Stimulated activated naive CD8-positive, alpha-beta T cell treated with anti-CD3 and anti-CD28 coated beads, Interleukin-15, amount 100 ng/mL, for 72 hours (primary cell): ENCODE data around the gene KCNIP1.

Experiments used
- ATAC-seq: fragments of 150-1000 bp; cut with Tn5 transposase; 2 replicates; pipeline ENCODE4 v1.10.0; 2021; ENCODE audit warnings: mild to moderate bottlenecking, moderate library complexity
- DNase-seq, 2 donors: peaks; one replicate each; pipeline ENCODE4 v3.0.0; 2021 to 2022
- H3K27ac Mint-ChIP-seq, 2 donors: one replicate each; pipeline ENCODE4 v1.8.0; 2022; ENCODE audit warnings: mild to moderate bottlenecking in 2 of 2, mixed read lengths in 2 of 2, moderate library complexity in 2 of 2
- H3K27me3 Mint-ChIP-seq: one replicate; pipeline ENCODE4 v1.8.0; 2022; ENCODE audit warnings: mixed read lengths
- H3K4me1 Mint-ChIP-seq: one replicate; pipeline ENCODE4 v1.8.0; 2022; ENCODE audit warnings: mild to moderate bottlenecking, mixed read lengths
- H3K4me3 Mint-ChIP-seq, 2 donors: one replicate each; pipeline ENCODE4 v1.8.0; 2022; ENCODE audit warnings: mild to moderate bottlenecking in 2 of 2, mixed read lengths in 2 of 2, moderate library complexity in 1 of 2
- H3K9me3 Mint-ChIP-seq, 2 donors: one replicate each; pipeline ENCODE4 v1.8.0; 2022; ENCODE audit warnings: mixed read lengths in 2 of 2

KCNIP1 gene

DNA sequence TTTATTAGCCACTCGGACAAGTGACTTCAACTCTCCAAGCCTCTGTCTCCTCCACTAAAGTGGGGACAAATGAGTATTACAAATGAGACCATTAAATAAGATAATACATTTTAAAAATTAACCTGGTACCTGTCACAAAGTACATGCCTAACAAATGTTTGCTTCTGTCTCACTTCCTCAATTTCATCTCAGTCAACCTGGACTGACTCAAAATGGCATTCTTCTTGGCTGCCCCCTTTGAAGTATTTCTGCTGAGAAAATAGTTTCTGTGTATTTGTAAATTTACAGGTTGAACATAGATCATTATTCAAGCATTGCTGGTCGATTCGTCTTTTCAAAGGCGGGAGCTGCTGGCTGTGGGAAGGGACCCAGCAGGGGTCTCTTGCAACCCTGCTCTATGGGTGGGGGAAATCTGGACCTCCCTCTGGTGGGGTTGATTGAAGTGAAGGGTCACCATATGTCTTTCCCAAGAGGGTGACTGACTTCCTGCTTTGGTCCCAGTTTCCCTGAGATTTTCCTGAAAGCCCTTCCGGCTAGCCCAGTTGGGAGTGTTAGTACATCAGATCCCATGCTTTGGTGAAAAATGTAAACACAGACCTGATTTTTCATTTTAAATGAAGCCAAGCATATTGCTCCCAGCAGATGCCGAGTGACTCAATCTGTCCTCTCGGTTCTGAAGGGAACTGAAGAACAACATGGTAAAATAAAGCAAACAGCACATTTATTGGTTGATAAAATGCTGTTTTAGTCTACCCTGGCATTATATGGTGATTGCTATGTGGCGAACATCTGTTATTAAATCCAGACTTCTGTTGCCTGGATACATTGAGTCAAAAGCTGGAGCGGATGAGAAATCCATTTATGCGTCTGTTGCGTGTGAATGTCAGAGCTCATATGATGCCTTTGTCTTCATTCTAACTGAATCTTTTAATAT, 73.0 kb downstream of the KCNIP1 start:
- DNase-seq (no peak), ATAC-seq (no peak)
- H3K4me1 Mint-ChIP-seq: peaks cover 14% of the 10 kb centered on the region
- H3K27ac Mint-ChIP-seq: no peak overlapping the region
- H3K4me3 Mint-ChIP-seq: no peak overlapping the region
- peaks cover 83% of the 10 kb centered on the region for H3K27me3 Mint-ChIP-seq
- peaks cover 18 to 29% of the 10 kb centered on the region in 2 donors for H3K9me3 Mint-ChIP-seq

DNA sequence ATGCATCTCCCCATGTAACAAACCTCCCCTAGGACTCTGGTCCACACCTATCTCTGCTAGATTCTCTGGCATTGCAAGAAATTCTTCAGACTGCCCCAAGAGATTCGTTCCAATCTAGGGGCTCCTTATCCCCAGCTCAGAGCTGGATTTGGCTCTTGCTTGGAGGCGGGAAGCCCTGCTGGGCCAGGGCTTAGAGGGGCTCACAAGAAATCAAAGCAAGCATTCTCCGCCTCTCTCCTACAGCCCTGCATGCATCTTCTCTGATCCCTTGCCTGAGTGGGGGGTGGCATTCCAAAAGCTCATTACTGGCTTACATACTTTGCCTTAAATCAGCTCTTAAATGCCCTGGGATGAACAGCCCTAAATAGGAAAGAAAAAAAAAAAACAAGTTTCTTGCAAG, 75.8 kb downstream of the KCNIP1 start:
- ATAC-seq (no peak), DNase-seq (no peak)
- Mint-ChIP-seq H3K9me3 (peaks cover 19 to 31% of the 10 kb centered on the region in 2 donors), H3K27ac (no peak overlapping the region), H3K4me3 (no peak overlapping the region), H3K4me1 (peaks cover 6% of the 10 kb centered on the region), H3K27me3 (peaks cover 92% of the 10 kb centered on the region)

DNA sequence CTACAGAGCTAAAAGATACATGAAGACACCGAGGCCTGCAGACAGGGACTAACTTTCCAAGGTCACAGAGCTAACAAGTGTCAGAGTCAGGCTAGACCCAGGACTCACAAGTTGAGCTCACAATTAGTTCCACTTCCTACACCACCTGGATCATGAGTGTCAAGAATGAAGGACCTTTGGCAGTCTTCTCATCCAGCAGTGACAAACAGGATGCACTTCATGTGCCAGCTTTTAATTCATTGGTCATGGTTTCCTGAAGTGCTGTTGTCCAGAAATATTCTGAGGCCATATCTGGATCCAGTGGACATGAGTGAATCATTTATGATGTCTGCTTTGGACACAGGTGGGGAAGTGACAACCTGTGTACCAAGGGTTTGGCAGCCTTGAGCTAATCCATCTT, 77.4 kb downstream of the KCNIP1 start:
- Mint-ChIP-seq H3K4me1 (peaks cover 6% of the 10 kb centered on the region), H3K9me3 (peaks cover 14 to 22% of the 10 kb centered on the region in 2 donors), H3K4me3 (no peak overlapping the region), H3K27me3 (peaks cover 84% of the 10 kb centered on the region), H3K27ac (no peak overlapping the region)
- ATAC-seq (no peak), DNase-seq (no peak)

DNA sequence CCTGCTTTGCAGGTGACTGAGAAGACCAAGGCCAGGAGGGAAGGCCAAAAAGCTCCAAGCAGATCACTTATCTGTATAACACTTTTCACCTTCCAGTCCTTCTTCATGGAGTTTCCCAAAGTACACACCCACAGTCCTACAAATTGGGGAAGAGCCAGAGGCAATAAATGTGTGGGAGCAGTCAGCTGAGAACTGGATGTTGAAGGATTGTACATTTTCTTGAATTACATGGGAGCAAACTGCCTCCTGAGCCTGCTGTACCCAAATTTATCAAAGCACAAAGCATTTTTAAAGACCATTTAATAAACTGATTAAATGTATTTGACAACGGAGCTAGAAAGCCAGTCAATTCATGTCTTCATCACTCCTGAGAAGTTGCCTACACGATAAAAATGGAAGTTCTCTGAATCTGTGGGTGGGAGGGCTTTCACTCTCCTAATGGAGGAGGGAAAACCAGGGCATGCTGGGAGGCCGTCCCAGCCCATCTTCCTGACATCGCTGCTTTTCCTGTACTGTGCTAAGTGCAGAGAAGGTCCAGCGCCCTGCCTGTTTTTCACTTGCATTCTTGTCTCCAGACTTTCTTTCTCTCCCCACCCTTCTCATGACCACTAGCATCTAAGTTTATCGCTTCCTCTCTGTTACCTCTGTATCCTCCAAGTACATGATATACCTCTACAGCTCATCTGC, 79.0 kb downstream of the KCNIP1 start:
- ATAC-seq: no peak
- H3K4me3 Mint-ChIP-seq: no peak overlapping the region
- H3K9me3 Mint-ChIP-seq: peaks cover 14 to 20% of the 10 kb centered on the region in 2 donors
- peaks cover 68% of the 10 kb centered on the region for H3K27me3 Mint-ChIP-seq
- no peak overlapping the region for H3K27ac Mint-ChIP-seq
- H3K4me1 Mint-ChIP-seq: peaks cover 6% of the 10 kb centered on the region
- DNase-seq: no peak

DNA sequence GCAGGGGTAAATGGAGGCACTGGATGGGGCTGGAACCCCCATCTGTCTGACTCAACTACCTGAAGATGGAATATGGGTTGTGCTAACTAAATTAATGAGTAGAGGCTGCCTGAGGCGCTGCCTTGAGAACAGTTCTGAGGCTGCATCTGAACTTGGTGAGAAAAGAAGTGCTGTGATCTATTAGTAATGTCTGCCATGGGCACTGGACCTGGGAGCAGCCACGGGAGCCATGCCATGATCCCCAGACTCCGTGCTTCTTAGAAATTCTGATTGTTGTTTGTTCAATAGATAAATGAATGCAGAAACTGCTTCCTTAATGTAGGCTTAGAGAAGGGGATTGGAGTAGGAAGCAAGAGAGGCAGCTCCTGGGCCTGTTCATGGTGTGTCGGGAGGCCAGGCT, 80.2 kb downstream of the KCNIP1 start:
- Mint-ChIP-seq H3K27ac (no peak overlapping the region), H3K27me3 (peaks cover 56% of the 10 kb centered on the region), H3K4me3 (no peak overlapping the region), H3K9me3 (peaks cover 7 to 8% of the 10 kb centered on the region in 2 donors), H3K4me1 (peaks cover 6% of the 10 kb centered on the region)
- ATAC-seq: no peak
- no peak for DNase-seq

DNA sequence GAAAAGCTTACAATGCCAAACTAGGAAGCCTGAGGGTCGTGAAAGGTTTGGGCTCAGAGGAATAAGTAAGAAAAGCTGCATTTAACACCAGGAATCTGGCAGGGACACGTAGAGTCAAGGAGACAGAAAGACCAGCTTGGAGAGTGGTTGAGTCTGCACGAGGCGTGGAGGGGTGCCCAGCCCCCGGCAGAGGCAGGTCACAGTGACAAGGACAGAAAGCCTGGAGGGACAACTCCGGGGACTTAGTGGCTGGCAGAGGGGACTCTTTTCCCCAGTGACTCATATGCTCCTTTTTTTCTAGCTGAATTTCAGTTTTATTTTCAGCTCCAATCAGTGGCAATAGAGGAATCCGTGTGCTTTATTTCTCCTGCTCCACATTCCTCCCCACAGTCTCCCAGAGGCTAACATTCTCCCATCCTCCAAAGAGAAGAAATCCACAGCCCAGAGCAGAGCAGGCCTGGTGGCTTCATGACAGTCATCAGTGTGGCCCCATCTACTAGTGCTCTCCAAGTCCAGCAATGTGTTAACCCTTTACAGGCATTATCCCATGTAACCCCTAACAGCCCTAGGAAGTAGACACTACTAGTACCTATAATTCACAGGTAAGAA, 80.7 kb downstream of the KCNIP1 start:
- no peak overlapping the region for H3K4me3 Mint-ChIP-seq
- no peak for DNase-seq
- ATAC-seq: no peak
- no peak overlapping the region for H3K27ac Mint-ChIP-seq
- H3K9me3 Mint-ChIP-seq: peaks cover 5 to 7% of the 10 kb centered on the region in 2 donors
- H3K27me3 Mint-ChIP-seq: peaks cover 56% of the 10 kb centered on the region
- H3K4me1 Mint-ChIP-seq: peaks cover 6% of the 10 kb centered on the region

DNA sequence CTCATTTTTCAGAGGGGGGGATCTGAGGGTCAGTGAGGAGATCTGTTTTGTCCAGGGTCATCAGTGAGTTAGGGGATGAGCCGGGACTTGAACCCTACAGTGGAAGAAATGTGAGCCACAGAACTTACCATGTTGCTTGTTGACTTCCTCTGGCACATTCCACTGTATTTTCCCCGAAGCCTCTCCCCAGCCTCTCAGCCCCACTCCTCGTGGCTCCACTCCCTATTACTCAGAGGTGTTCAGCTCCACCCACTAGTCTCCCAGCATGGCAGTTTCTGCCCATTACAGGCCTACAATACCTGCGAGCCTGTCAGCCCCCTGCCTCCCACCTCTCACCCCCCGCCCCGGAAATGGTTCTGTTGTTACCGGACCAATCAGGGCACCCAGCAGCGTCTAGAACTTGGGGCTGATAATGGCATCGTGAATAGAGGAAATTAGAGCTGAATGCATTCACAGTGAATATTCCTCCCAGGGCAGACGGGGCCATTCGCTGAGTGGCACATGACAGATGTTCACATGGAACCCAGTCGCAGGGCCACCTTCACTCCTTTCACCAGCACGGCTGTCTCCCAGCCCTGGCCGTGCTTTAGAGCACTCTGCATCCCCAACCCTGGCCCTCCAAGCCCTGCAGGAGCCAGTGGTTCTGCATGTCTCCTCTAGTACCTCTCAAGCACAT, 81.6 kb downstream of the KCNIP1 start:
- Mint-ChIP-seq H3K27ac (no peak overlapping the region), H3K9me3 (peaks cover 5 to 12% of the 10 kb centered on the region in 2 donors), H3K27me3 (peaks cover 53% of the 10 kb centered on the region), H3K4me3 (no peak overlapping the region), H3K4me1 (peaks cover 6% of the 10 kb centered on the region)
- ATAC-seq (no peak), DNase-seq (no peak)

DNA sequence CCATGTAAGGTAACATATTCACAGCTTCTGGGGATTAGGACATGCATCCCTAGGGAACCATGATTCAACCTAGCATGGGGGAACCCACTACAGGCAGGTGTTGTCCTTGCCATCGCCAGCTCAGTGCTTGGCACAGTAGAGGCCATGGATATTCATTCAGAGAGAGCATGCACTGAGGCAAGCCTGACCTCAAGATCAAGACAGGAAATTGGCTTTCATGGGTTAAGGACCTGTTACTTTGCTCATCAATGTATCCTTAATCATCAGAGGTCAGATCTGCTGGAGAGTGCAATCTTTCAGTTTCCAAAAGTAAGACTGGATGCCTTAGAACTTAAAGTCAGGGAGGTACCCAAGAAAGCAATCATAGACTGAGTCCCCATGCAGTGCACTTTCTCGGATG, 84.0 kb downstream of the KCNIP1 start:
- H3K4me1 Mint-ChIP-seq: peaks cover 6% of the 10 kb centered on the region
- no peak overlapping the region for H3K4me3 Mint-ChIP-seq
- peaks cover 53% of the 10 kb centered on the region for H3K27me3 Mint-ChIP-seq
- ATAC-seq (peak; percentile 55), DNase-seq (no peak)
- H3K9me3 Mint-ChIP-seq: peaks cover 0 to 7% of the 10 kb centered on the region in 2 donors
- H3K27ac Mint-ChIP-seq: no peak overlapping the region

DNA sequence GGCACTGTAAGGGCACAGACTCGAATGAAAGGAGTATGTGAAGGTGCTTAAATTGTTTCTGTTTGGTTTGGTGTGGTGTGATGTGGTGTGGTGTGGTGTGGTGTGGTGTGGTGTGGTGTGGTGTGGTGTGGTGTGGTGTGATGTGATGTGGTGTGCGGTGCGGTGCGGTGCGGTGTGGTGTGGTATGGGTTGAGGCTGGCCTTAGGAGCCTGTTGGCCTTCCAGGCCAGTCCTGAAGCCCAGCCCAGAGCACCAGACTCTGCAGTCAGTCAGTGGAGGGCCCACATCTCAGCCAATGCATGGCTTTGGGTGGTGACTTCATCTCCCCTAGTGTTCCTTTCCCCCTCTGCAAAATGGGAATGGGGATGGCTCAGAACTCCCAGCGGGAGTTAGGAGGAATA, 85.8 kb downstream of the KCNIP1 start:
- Mint-ChIP-seq H3K27me3 (peaks cover 53% of the 10 kb centered on the region), H3K27ac (no peak overlapping the region), H3K4me1 (no peaks in the 10 kb centered on the region), H3K9me3 (peaks cover 0 to 7% of the 10 kb centered on the region in 2 donors), H3K4me3 (no peak overlapping the region)
- no peak for ATAC-seq
- no peak for DNase-seq

DNA sequence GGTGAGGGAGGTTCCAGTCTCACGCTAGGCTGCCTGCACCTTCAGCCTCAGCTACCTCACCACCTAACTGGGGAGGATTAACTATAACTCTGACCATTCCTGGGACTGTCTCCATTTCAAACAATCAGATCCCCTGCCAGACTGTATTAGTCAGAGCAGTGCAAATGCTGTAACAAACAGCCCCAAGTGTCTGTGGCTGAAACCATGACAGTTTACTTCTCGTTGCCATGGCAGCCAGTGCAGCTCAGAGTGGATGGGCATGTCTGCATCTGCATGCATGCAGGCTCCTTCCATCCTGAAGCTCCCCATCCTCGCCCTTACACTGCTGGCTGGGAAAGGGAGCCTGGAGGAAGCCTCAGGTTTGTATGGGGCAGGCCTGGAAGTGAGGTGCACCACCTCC, 86.7 kb downstream of the KCNIP1 start:
- no peak for DNase-seq
- peaks cover 0 to 7% of the 10 kb centered on the region in 2 donors for H3K9me3 Mint-ChIP-seq
- H3K4me3 Mint-ChIP-seq: no peak overlapping the region
- no peak overlapping the region for H3K27ac Mint-ChIP-seq
- ATAC-seq: no peak
- peaks cover 57% of the 10 kb centered on the region for H3K27me3 Mint-ChIP-seq
- H3K4me1 Mint-ChIP-seq: no peaks in the 10 kb centered on the region

DNA sequence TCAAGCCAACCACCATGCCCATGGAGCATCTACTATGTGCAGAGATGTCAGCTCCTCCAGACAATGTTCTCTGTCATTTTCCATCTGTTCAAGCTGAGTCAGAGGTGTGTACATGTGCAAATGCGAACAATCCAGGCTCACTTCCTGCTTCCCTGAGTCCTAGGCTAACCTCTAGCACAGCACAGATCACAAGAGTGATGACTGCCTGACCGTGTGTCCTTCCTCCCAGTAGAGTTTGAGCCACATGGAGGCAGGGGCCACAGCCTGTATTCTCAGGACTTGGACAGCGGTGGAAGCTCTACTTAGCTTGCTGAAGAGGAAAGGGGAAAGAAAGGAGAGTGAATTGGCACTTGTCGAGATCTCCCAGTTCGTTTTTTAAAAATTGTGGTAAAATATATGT, 87.2 kb downstream of the KCNIP1 start:
- H3K9me3 Mint-ChIP-seq: peaks cover 0 to 7% of the 10 kb centered on the region in 2 donors
- no peak overlapping the region for H3K27ac Mint-ChIP-seq
- ATAC-seq (no peak), DNase-seq (no peak)
- H3K4me3 Mint-ChIP-seq: no peak overlapping the region
- H3K27me3 Mint-ChIP-seq: peaks cover 55% of the 10 kb centered on the region
- peaks cover under 1% of the 10 kb centered on the region for H3K4me1 Mint-ChIP-seq

DNA sequence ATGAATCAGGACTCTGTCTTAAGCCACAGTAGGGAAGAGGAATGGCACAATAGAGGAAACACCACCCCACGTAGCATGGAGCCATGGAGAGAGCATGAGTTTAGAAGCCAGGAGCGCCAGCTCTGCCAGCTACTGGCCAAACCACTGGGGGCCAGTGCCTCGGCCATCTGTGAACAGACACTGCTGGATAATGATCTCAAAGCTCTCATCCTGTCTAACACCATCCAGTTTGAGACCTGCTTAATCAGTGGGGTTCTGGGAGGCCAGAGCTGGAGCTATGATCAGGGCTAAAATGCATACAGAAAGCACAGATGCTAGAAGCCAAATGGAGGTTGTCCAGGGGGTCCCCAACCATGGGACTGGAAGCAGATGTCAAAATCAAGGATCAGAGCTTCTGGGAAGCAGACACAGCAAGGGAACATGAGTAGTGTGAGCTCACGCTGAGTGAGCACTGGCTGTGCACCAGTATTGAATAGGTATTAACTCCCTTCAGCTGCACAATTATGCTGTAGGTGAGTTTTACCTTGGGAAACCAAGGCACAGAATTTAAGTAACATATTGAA, 92.7 kb downstream of the KCNIP1 start:
- DNase-seq (no peak), ATAC-seq (no peak)
- Mint-ChIP-seq H3K4me1 (peaks cover 33% of the 10 kb centered on the region), H3K9me3 (no peaks in the 10 kb centered on the region), H3K4me3 (no peak overlapping the region), H3K27me3 (peaks cover 85% of the 10 kb centered on the region), H3K27ac (no peak overlapping the region)

DNA sequence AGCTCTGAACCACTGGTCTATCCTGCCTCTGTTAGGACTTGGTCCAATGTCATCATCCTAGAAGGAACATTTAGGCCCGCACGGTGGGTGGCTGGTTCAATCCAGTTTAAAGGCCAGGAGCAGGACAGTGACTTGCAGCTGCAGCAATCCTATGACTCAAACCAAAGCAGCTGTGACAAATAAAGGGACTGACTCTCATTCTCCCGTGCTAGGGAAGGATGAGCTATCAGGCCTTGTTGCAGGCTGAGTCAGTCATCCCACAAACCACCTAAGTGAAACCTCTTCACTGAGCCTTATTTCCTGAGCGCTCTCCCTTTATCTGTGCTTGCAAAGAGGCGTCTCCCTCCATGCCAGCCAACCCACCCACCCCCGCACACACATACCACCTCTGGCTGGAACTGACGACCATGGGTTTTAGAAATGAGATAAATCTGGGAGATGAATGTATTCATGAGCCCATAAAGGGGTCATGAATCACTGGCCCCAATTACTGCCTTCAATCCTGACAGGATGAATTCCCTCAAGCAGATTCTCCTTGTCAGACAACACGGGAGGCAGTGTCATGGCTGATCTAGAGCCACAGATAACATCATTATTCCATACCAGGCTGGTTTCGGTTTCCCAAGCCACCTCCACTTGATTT, 93.4 kb downstream of the KCNIP1 start:
- Mint-ChIP-seq H3K4me3 (peak overlapping the region in 1 of 2 donors; percentile 16), H3K27ac (no peak overlapping the region), H3K27me3 (peaks cover 85% of the 10 kb centered on the region), H3K4me1 (peaks cover 33% of the 10 kb centered on the region), H3K9me3 (no peaks in the 10 kb centered on the region)
- DNase-seq (peak; percentile 50 to 70), ATAC-seq (peak; percentile 89)

DNA sequence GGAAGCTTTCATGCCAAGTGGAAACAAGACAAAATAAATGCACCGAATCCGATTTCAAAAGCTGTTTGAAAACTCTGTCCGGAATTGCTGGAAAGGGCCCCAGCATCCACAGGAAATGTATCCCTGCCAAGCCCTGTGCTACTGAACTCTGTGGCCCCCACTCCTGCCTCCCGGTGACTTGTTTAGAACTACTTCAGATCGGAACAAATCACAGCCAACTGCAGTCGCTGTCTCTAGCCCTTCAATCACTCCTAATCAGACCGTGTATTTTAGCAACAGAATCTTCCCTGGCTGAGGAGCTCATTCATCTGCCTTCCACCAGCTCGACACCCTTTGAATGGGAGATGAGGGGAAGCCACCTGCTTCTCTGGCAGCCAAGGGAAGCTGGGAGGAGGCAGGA, 94.1 kb downstream of the KCNIP1 start:
- peaks cover 33% of the 10 kb centered on the region for H3K4me1 Mint-ChIP-seq
- H3K9me3 Mint-ChIP-seq: no peaks in the 10 kb centered on the region
- DNase-seq (no peak), ATAC-seq (no peak)
- peaks cover 85% of the 10 kb centered on the region for H3K27me3 Mint-ChIP-seq
- H3K27ac Mint-ChIP-seq: peak overlapping the region in 1 of 2 donors; percentile 72
- peak overlapping the region; percentile 23 to 58 for H3K4me3 Mint-ChIP-seq

DNA sequence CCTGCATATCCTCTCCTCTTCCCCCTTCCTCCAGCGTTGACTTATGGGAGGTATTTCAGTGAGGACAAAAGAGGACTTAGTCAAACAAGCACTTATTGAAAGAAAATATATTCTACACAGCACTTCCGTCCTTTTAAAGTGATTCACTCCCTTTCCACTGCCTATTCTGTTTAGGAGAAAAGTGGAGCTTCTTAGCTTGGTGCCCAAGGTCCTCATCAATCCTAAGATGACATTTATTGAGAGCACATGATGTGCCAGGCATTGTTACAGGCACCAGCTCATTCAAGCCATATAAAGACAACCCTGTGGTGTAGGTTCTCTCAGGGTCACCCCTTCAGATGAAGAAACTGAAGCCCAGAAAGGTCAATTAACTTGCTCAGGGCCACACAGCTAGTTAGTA, 95.9 kb downstream of the KCNIP1 start:
- no peak for DNase-seq
- Mint-ChIP-seq H3K4me1 (peaks cover 41% of the 10 kb centered on the region), H3K27me3 (peaks cover 85% of the 10 kb centered on the region), H3K4me3 (no peak overlapping the region), H3K27ac (no peak overlapping the region), H3K9me3 (no peaks in the 10 kb centered on the region)
- no peak for ATAC-seq
